ENCODE data around the gene SLC7A8.

DNA sequence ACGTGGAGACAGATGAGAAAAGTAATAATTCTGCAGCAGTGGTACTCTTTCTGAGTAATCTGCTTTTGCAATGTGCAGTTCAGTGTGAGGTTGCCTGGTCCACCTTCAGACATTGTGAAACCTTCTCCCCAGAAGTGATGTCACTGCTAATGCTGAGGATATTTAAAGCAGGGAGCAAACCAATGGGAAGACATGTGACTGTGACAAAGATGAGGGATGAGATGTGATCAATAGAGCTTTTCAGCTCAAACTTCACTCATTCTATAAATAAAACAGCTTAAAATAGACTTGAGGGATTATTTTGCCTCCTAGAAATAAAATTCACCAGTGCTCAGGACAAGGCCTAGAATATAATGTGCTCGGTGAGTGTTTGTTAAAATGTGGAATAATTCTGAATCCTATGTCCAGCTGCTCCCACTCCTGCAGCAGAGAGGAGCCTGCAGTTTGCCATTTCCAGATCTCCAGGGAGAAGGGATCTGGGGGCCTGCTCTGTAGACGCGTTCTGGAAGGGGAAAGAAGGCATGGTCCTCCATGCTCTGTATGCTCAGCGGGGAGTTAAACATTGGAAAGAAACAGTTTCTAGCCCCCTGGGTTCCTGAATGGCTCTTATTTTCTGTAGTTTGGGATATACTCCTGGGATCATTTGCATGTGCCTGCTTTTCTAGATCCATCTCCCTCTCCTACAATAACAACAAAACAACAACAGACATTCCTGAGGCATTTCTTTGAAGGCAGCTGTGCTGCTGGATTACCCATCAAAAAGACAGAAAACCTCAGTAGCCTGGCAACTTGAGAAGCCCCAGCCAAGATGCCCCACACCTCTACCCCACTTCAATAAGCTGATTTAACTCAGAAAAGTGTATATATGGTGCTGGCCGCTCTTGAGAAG lies 8.9 kb downstream of the SLC7A8 start:
- TF ChIP-seq CTCF (IDR thresholded peaks at IDR 0.05) (no peak), POLR2A (IDR thresholded peaks at IDR 0.05) (no peak)

Measured in testis (tissue), 2 donors.